Gastroesophageal sphincter (tissue), 4 donors: Measurements from ENCODE around the gene MAP3K20. TPM values are rescaled to one million over a fixed set of nuclear protein-coding genes. Genes with fewer than 3 reads are reported as not detected.
A peak's percentile ranks its signal among the peaks of the same experiment; 100 is the strongest.

Experiments
- ATAC-seq: fragments of 150-250 bp; one replicate; pipeline ENCODE4 v1.9.1; 2016; ENCODE audit warnings: mild to moderate bottlenecking, moderate library complexity
- H3K27ac ChIP-seq, 4 donors: fragments of 200-600 bp; sonication (generic) in 3 of 4; 1 replicate in 3 of 4; 2 replicates in 1 of 4; pipeline ENCODE4 v1.5.1; 2016 to 2019
- H3K27me3 ChIP-seq: fragments of 200-600 bp; sonication (generic); one replicate; pipeline ENCODE4 v1.5.1; 2019
- H3K36me3 ChIP-seq, 2 donors: fragments of 200-600 bp; sonication (generic); one replicate each; pipeline ENCODE4 v1.5.1; 2019; ENCODE audit warnings: control low read depth in 1 of 2
- H3K4me1 ChIP-seq, 3 donors: fragments of 200-600 bp; sonication (generic); 1 replicate in 2 of 3; 2 replicates in 1 of 3; pipeline ENCODE4 v1.5.1; 2016 to 2019; ENCODE audit warnings: control low read depth in 2 of 3
- H3K4me3 ChIP-seq, 2 donors: fragments of 200-600 bp; sonication (generic); one replicate each; pipeline ENCODE4 v1.5.1; 2019; ENCODE audit warnings: mild to moderate bottlenecking in 1 of 2, moderate library complexity in 1 of 2
- H3K9me3 ChIP-seq, 3 donors: fragments of 200-600 bp; sonication (generic); one replicate each; pipeline ENCODE4 v1.5.1; 2017 to 2019; ENCODE audit warnings: control low read depth in 2 of 3
- EP300 ChIP-seq: sonication (generic); formaldehyde crosslinking; IDR thresholded peaks from one replicate; pipeline ENCODE4 v1.6.1; 2017; ENCODE audit warnings: antibody characterized with exemption, mild to moderate bottlenecking
- POLR2A ChIP-seq, 2 donors: fragments of 450-650 bp; IDR thresholded peaks; one replicate each; pipeline ENCODE4 v1.6.1; 2017; ENCODE audit warnings: antibody characterized with exemption in 2 of 2, mild to moderate bottlenecking in 2 of 2, moderate library complexity in 1 of 2
- POLR2AphosphoS5 ChIP-seq: sonication (generic); formaldehyde crosslinking; IDR thresholded peaks from one replicate; pipeline ENCODE4 v1.6.1; 2017; ENCODE audit warnings: antibody characterized with exemption
- WGBS, 2 donors: methylation state at CpG; one replicate each; pipeline ENCODE4 v1.1.5; 2018; ENCODE audit warnings: low coverage in 1 of 2; 5-methylcytosine and 5-hydroxymethylcytosine counted together
- total RNA-seq, 4 donors: library from RNA; depleted of rRNA; stranded (reverse); fragments of >200 nt; gene quantifications; one replicate each; pipeline ENCODE4 v1.1.0, GENCODE V29; 2016
- TF ChIP-seq, protein P1 (sequence below), 4 experiments: fragments of 200-600 bp in 2 of 4; fragments of 450-650 bp in 2 of 4; sonication (generic) in 1 of 4; IDR thresholded peaks; one replicate each; pipeline ENCODE4 v1.5.1; 2017 to 2019; ENCODE audit warnings: antibody characterized with exemption in 4 of 4, mild to moderate bottlenecking in 2 of 4, moderate library complexity in 2 of 4

Gene MAP3K20
- total RNA-seq, 4 donors from 2014 or later: 318 to 496 (median 327) TPM

DNA sequence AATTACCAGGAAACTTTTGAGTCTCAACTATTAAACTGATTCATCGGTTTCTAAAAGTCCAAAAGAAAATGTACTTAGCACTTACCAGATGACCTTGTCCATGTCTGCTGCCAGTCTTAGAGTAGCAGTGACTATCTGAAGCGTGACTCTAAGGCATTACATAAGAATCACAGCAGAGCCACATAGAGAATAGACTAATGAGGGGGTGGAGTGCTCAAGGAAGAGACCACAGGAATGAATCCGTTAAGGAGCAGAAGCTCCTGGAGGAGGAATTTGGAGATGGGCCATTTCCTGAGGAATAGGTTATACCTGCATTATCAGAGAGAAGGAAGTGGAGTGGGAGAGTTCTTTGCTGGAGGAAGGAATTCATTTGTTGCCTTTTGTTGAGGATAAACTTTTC lies 116.0 kb downstream of the MAP3K20 start:
- Histone ChIP-seq H3K27ac (peak overlapping the region; percentile 65 to 82 (median 78)), H3K4me3 (no peak overlapping the region), H3K36me3 (peaks cover 0 to 6% of the 10 kb centered on the region in 2 donors), H3K9me3 (no peaks in the 10 kb centered on the region), H3K27me3 (no peaks in the 10 kb centered on the region), H3K4me1 (peaks cover 33 to 97% (median 45%) of the 10 kb centered on the region in 3 donors)
- ATAC-seq: no peak
- TF ChIP-seq POLR2AphosphoS5: no peak
- no peak for TF ChIP-seq POLR2A (IDR thresholded peaks at IDR 0.05)
- TF ChIP-seq EP300: no peak
- TF ChIP-seq, protein P1, sequence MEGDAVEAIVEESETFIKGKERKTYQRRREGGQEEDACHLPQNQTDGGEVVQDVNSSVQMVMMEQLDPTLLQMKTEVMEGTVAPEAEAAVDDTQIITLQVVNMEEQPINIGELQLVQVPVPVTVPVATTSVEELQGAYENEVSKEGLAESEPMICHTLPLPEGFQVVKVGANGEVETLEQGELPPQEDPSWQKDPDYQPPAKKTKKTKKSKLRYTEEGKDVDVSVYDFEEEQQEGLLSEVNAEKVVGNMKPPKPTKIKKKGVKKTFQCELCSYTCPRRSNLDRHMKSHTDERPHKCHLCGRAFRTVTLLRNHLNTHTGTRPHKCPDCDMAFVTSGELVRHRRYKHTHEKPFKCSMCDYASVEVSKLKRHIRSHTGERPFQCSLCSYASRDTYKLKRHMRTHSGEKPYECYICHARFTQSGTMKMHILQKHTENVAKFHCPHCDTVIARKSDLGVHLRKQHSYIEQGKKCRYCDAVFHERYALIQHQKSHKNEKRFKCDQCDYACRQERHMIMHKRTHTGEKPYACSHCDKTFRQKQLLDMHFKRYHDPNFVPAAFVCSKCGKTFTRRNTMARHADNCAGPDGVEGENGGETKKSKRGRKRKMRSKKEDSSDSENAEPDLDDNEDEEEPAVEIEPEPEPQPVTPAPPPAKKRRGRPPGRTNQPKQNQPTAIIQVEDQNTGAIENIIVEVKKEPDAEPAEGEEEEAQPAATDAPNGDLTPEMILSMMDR (IDR thresholded peaks at IDR 0.05): no peak
- 29 to 45% methylated on average over 3 of the region's 3 CpGs for WGBS, 2 donors

DNA sequence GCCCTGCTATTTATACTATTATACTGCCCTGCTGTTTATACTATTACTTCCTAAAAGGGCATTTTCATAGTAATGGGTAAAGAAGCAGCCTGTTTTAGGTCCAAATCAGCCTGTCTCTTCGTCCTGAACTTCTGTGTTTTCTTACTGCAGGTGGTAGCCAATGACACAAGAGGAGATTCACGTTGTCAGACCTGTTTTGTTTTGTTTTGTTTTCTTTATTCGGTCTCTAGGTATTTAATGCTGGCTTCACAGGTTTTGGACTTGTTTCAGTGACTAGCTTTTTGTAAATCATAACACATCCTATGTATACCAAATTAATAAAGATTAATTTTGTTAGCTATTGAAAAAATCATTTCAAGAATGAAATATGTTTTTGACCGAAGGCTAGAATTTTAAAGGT lies 116.4 kb downstream of the MAP3K20 start:
- Histone ChIP-seq H3K9me3 (no peaks in the 10 kb centered on the region), H3K4me3 (no peak overlapping the region), H3K27me3 (no peaks in the 10 kb centered on the region), H3K27ac (peak overlapping the region; percentile 65 to 82 (median 78)), H3K36me3 (peaks cover 0 to 6% of the 10 kb centered on the region in 2 donors), H3K4me1 (peaks cover 33 to 99% (median 45%) of the 10 kb centered on the region in 3 donors)
- no peak for TF ChIP-seq EP300
- TF ChIP-seq POLR2AphosphoS5: no peak
- TF ChIP-seq, protein P1 (IDR thresholded peaks at IDR 0.05): no peak
- ATAC-seq: no peak
- WGBS, 2 donors: 43 to 47% methylated on average over 3 to 4 of the region's 4 CpGs

DNA sequence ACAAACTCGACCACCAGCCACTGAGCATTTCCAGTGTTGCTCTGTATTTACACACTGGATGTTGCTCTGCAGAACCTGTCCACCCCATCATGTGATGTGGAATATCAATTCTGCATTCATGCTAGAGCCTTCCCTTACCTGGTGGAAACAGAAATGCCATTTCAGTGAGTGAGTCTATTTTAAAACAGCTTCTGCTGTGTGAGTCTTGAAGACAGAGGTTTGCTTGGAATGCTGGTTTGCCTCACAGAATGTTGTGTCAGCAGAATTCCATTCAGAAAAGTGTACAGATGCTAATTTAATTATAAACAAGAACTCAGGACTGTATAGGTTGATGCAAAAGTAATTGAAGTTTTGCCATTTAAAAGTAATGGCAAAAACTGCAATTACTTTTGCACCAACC lies 118.3 kb downstream of the MAP3K20 start:
- H3K4me3 ChIP-seq: no peak overlapping the region
- H3K27ac ChIP-seq: peak overlapping the region; percentile 71 to 92 (median 81)
- WGBS, 2 donors: 50 to 55% methylated on average over 1 of the region's 1 CpG
- H3K27me3 ChIP-seq: no peaks in the 10 kb centered on the region
- TF ChIP-seq EP300 (no peak), POLR2AphosphoS5 (no peak), POLR2A (IDR thresholded peaks at IDR 0.05) (no peak)
- TF ChIP-seq, protein P1 (IDR thresholded peaks at IDR 0.05): no peak
- no peaks in the 10 kb centered on the region for H3K9me3 ChIP-seq
- H3K36me3 ChIP-seq: peaks cover 0 to 19% of the 10 kb centered on the region in 2 donors
- H3K4me1 ChIP-seq: peaks cover 27 to 89% (median 36%) of the 10 kb centered on the region in 3 donors
- no peak for ATAC-seq

DNA sequence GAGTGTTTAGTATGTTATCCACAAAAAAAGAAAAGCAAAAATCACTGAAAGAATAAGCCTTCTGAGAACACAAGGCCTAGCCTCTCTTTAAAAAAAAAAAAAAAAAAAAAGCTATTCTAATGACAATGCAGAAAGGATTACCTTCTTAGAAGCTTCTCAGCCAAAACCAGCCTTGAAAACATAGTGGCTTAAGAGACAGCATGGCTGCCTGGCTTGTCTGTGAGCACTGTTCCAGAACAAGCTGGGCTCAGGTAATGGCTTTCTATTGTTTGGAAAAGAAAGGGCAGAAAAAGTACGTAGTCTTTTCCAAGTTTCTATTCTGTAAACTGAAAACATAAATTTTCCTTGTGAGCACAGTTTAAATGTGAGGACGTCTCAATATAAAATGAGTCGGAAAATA lies 119.5 kb downstream of the MAP3K20 start:
- Histone ChIP-seq H3K27me3 (no peaks in the 10 kb centered on the region), H3K4me3 (no peak overlapping the region), H3K9me3 (no peaks in the 10 kb centered on the region), H3K4me1 (peaks cover 27 to 89% (median 36%) of the 10 kb centered on the region in 3 donors), H3K36me3 (peaks cover 0 to 16% of the 10 kb centered on the region in 2 donors), H3K27ac (peak overlapping the region; percentile 78 to 92 (median 81))
- no peak for TF ChIP-seq POLR2A (IDR thresholded peaks at IDR 0.05)
- no peak for TF ChIP-seq EP300
- TF ChIP-seq, protein P1 (IDR thresholded peaks at IDR 0.05): no peak
- no peak for TF ChIP-seq POLR2AphosphoS5
- no peak for ATAC-seq
- WGBS, 2 donors: 16 to 29% methylated on average over 3 of the region's 3 CpGs

DNA sequence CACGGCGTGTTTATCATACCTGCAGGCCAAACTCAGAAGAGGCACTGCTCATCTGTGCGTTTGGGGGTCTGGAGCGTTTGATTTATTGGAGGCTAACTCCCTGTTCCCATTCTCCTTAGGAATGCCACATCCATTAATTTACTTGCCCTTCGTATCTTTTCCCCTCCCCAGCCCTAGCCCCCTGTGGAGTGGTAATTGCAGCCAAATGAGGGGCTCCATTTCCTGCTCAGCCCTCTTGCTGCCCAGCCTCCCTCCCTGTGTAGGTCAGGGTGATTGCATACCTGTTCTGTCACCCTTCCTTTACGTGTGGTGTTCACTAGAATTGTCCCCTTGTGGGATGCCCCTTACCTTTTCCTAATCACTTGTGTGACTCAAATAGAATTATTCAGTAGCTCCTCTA lies 120.4 kb downstream of the MAP3K20 start:
- 77 to 92% methylated on average over 5 to 6 of the region's 6 CpGs for WGBS, 2 donors
- Histone ChIP-seq H3K27me3 (no peaks in the 10 kb centered on the region), H3K36me3 (peaks cover 0 to 16% of the 10 kb centered on the region in 2 donors), H3K9me3 (no peaks in the 10 kb centered on the region), H3K27ac (peak overlapping the region; percentile 78 to 92 (median 81)), H3K4me1 (peaks cover 27 to 86% (median 39%) of the 10 kb centered on the region in 3 donors), H3K4me3 (no peak overlapping the region)
- ATAC-seq: no peak
- TF ChIP-seq, protein P1 (IDR thresholded peaks at IDR 0.05): no peak
- no peak for TF ChIP-seq POLR2AphosphoS5
- TF ChIP-seq POLR2A (IDR thresholded peaks at IDR 0.05): no peak
- TF ChIP-seq EP300: no peak
